Activated T-helper 9 cell treated with anti-CD3 and anti-CD28 coated beads, Interleukin-2, amount 50 U/mL, for 16 hours (primary cell): ENCODE results near the gene ANKRD36.
"Not testable (repeated sequence)": the region's sequence is repeated elsewhere in the genome, so short reads cannot be mapped to it uniquely, and the experiment has no call there.

ENCODE experiments used
- DNase-seq: peaks from one replicate; pipeline ENCODE4 v3.0.0-alpha.2; 2020; ENCODE audit warnings: low read depth

ANKRD36 gene

DNA sequence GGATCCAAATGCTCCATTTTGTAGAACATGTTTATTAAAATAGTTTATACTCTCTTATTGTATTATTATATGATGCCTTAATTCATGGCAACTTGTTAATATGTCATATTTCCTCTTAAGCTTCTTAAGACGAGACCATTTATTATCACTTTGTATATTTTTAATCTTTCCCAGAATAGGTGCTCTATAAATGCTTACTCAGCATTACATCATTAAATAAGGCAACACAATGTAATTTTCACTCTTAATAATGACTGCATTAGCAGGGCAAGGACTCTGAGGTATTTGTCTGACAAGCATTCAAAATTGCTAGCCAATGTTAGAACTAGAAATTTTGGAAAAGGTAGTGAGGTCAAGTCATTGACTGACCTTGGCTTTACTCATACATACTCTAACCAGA lies 180.7 kb downstream of the ANKRD36 start:
- not testable (repeated sequence) for DNase-seq
